Nephron (organoid): ENCODE results near the gene PKD1L1.
A peak's percentile ranks its signal among the peaks of the same experiment; 100 is the strongest.

Experiments
- H3K27ac Mint-ChIP-seq, 3 experiments: 2 replicates each; pipeline ENCODE4 v1.8.0; 2020; ENCODE audit warnings: mixed read lengths in 3 of 3, mild to moderate bottlenecking in 2 of 3, moderate library complexity in 1 of 3
- H3K27me3 Mint-ChIP-seq: 2 replicates; pipeline ENCODE4 v1.8.0; 2021; ENCODE audit warnings: low read depth, mild to moderate bottlenecking, moderate library complexity, mixed read lengths
- H3K36me3 Mint-ChIP-seq: 2 replicates; pipeline ENCODE4 v1.8.0; 2020; ENCODE audit warnings: low read depth, mixed read lengths
- H3K4me1 Mint-ChIP-seq: 2 replicates; pipeline ENCODE4 v1.8.0; 2020; ENCODE audit warnings: mixed read lengths
- H3K4me3 Mint-ChIP-seq, 3 experiments: 2 replicates each; pipeline ENCODE4 v1.8.0; 2020; ENCODE audit warnings: mild to moderate bottlenecking in 3 of 3, mixed read lengths in 3 of 3, moderate library complexity in 2 of 3
- H3K9me3 Mint-ChIP-seq: 2 replicates; pipeline ENCODE4 v1.8.0; 2020; ENCODE audit warnings: mixed read lengths
- CTCF ChIP-seq, 3 experiments: fragments of 200-600 bp; sonication (generic); IDR thresholded peaks; one replicate each; pipeline ENCODE4 v1.5.0; 2021; ENCODE audit warnings: antibody characterized with exemption in 3 of 3; ENCODE audit not compliant: unreplicated experiment in 3 of 3

The PKD1L1 gene

GRCh38 chr7:47951374-47951773 is 3.1 kb upstream of the PKD1L1 start:
- peaks cover 5% of the 10 kb centered on the region for H3K4me1 Mint-ChIP-seq
- no peak for TF ChIP-seq CTCF (IDR thresholded peaks at IDR 0.05; ENCODE audit: unreplicated experiment in 3 of 3)
- H3K9me3 Mint-ChIP-seq = no peaks in the 10 kb centered on the region
- H3K4me3 Mint-ChIP-seq = no peak overlapping the region
- no peak overlapping the region for H3K27ac Mint-ChIP-seq
- H3K27me3 Mint-ChIP-seq = no peaks in the 10 kb centered on the region
- H3K36me3 Mint-ChIP-seq = peaks cover 19% of the 10 kb centered on the region

GRCh38 chr7:47950714-47951113 is 2.4 kb upstream of the PKD1L1 start:
- Mint-ChIP-seq H3K36me3 (peaks cover 13% of the 10 kb centered on the region), H3K27ac (no peak overlapping the region), H3K27me3 (no peaks in the 10 kb centered on the region), H3K9me3 (no peaks in the 10 kb centered on the region), H3K4me1 (peaks cover 5% of the 10 kb centered on the region), H3K4me3 (no peak overlapping the region)
- no peak for TF ChIP-seq CTCF (IDR thresholded peaks at IDR 0.05; ENCODE audit: unreplicated experiment in 3 of 3)

GRCh38 chr7:47949703-47950102 is 1.4 kb upstream of the PKD1L1 start:
- TF ChIP-seq CTCF (IDR thresholded peaks at IDR 0.05; ENCODE audit: unreplicated experiment in 3 of 3) = no peak
- Mint-ChIP-seq H3K27me3 (no peaks in the 10 kb centered on the region), H3K4me1 (peaks cover 8% of the 10 kb centered on the region), H3K9me3 (no peaks in the 10 kb centered on the region), H3K36me3 (peaks cover 6% of the 10 kb centered on the region), H3K4me3 (no peak overlapping the region), H3K27ac (no peak overlapping the region)

GRCh38 chr7:47947355-47947749 is 914 bp downstream of the PKD1L1 start:
- no peak for TF ChIP-seq CTCF (IDR thresholded peaks at IDR 0.05; ENCODE audit: unreplicated experiment in 3 of 3)
- H3K4me3 Mint-ChIP-seq = no peak overlapping the region
- no peaks in the 10 kb centered on the region for H3K36me3 Mint-ChIP-seq
- H3K27ac Mint-ChIP-seq = no peak overlapping the region
- no peaks in the 10 kb centered on the region for H3K9me3 Mint-ChIP-seq
- peaks cover 4% of the 10 kb centered on the region for H3K27me3 Mint-ChIP-seq
- peaks cover 13% of the 10 kb centered on the region for H3K4me1 Mint-ChIP-seq

- Mint-ChIP-seq H3K4me3 (no peak overlapping the region), H3K36me3 (no peaks in the 10 kb centered on the region), H3K4me1 (peaks cover 13% of the 10 kb centered on the region), H3K9me3 (no peaks in the 10 kb centered on the region), H3K27ac (peak overlapping the region in 1 of 3 experiments; percentile 11), H3K27me3 (peaks cover 4% of the 10 kb centered on the region)
- TF ChIP-seq CTCF (IDR thresholded peaks at IDR 0.05; ENCODE audit: unreplicated experiment in 3 of 3) = no peak
These were observed 1.5 kb downstream of the PKD1L1 start for GRCh38 chr7:47946581-47947354.
